GM19438 (cell line): ENCODE measurements around the gene SLC25A33.
A peak's percentile ranks its signal among the peaks of the same experiment; 100 is the strongest.

Source experiments
- ATAC-seq: cut with Tn5 transposase; IDR thresholded peaks from one replicate; pipeline ENCODE4 v1.9.1; 2021; ENCODE audit warnings: low read depth; ENCODE audit not compliant: unreplicated experiment

SLC25A33 gene

GRCh38 chr1:9586147-9586766 lies 47.0 kb downstream of the SLC25A33 start:
- no peak for ATAC-seq

GRCh38 chr1:9588551-9589143 lies 49.4 kb downstream of the SLC25A33 start, which contains the start of gene TMEM201:
TSS of gene TMEM201 (plus strand) at chr1:9588911. CDS start at chr1:9588931, 20 bp downstream.
- ATAC-seq, result peak; percentile 70

GRCh38 chr1:9589144-9589718 lies 50.0 kb downstream of the SLC25A33 start:
- peak; percentile 6 for ATAC-seq

- ATAC-seq, result no peak
These were observed 50.5 kb downstream of the SLC25A33 start for GRCh38 chr1:9589719-9590157.

- no peak for ATAC-seq
These were observed 50.9 kb downstream of the SLC25A33 start for GRCh38 chr1:9590201-9590600.

GRCh38 chr1:9590945-9591668 lies 51.8 kb downstream of the SLC25A33 start:
- ATAC-seq, result no peak

- ATAC-seq, result no peak
These were observed 52.6 kb downstream of the SLC25A33 start for GRCh38 chr1:9591669-9592509.

- no peak for ATAC-seq
These were observed 53.3 kb downstream of the SLC25A33 start for GRCh38 chr1:9592510-9593075.

- ATAC-seq, result no peak
These were observed 53.9 kb downstream of the SLC25A33 start for GRCh38 chr1:9593147-9593491.

GRCh38 chr1:9593492-9594465 lies 54.5 kb downstream of the SLC25A33 start:
- ATAC-seq, result no peak

- ATAC-seq, result no peak
These were observed 55.3 kb downstream of the SLC25A33 start for GRCh38 chr1:9594471-9595155.

- no peak for ATAC-seq
These were observed 56.1 kb downstream of the SLC25A33 start for GRCh38 chr1:9595156-9595967.

GRCh38 chr1:9595968-9596340 lies 56.7 kb downstream of the SLC25A33 start:
- ATAC-seq, result no peak

GRCh38 chr1:9596415-9597123 lies 57.3 kb downstream of the SLC25A33 start:
- no peak for ATAC-seq

- ATAC-seq, result no peak
These were observed 58.4 kb downstream of the SLC25A33 start for GRCh38 chr1:9597361-9598315.

- no peak for ATAC-seq
These were observed 59.0 kb downstream of the SLC25A33 start for GRCh38 chr1:9598316-9598700.
